Panc1 (cell line): Measurements from ENCODE around the gene KCTD13. TPM values are rescaled to one million over a fixed set of nuclear protein-coding genes. Genes with fewer than 3 reads are reported as not detected.

Source experiments
- ATAC-seq: fragments of 200-7000 bp; cut with Tn5 transposase; 2 replicates; pipeline ENCODE4 v1.9.1; 2020; ENCODE audit warnings: mild to moderate bottlenecking, moderate library complexity
- BruUV-seq: library from RNA; stranded (reverse); fragments of 400-500 nt; replicated peaks from 2 replicates; lab custom pipeline; 2021; lab: Mats Ljungman, UMichigan
- CTCF ChIA-PET: fragments of 300-600 bp; sonication (Branson Sonifier 250); formaldehyde crosslinking; loops from one replicate; lab custom pipeline; 2022; ENCODE audit warnings: antibody characterized with exemption; lab: Charles Lee
- POLR2A ChIA-PET: fragments of 300-600 bp; sonication (Branson Sonifier 250); formaldehyde crosslinking; loops from one replicate; lab custom pipeline; 2022; ENCODE audit warnings: antibody characterized with exemption; lab: Charles Lee
- DNase-seq: peaks from one replicate; pipeline ENCODE4 v3.0.0-alpha.2; 2010; ENCODE audit warnings: low read depth, low spot score
- H3K27ac ChIP-seq: 2 replicates; pipeline ENCODE4 v1.5.1; 2011; ENCODE audit warnings: mild to moderate bottlenecking, low read length, inconsistent platforms
- H3K27me3 ChIP-seq: fragments of 200-500 bp; sonication (Bioruptor generic); 2 replicates; pipeline ENCODE4 v1.6.0; 2014; ENCODE audit warnings: low read length, inconsistent platforms; ENCODE audit not compliant: control insufficient read depth, insufficient read depth
- H3K36me3 ChIP-seq: fragments of 200-500 bp; sonication (Bioruptor generic); 2 replicates; pipeline ENCODE4 v1.5.1; 2014; ENCODE audit warnings: inconsistent platforms, mild to moderate bottlenecking, low read length, moderate library complexity; ENCODE audit not compliant: control insufficient read depth, insufficient read depth
- H3K4me1 ChIP-seq: 2 replicates; pipeline ENCODE4 v1.5.1; 2011; ENCODE audit warnings: inconsistent platforms, mild to moderate bottlenecking, low read length, moderate library complexity; ENCODE audit not compliant: control insufficient read depth, insufficient read depth
- H3K4me3 ChIP-seq, 2 experiments: 2 replicates each; pipeline ENCODE4 v1.5.1; 2011 to 2012; ENCODE audit warnings: low read depth in 2 of 2, low read length in 2 of 2, mild to moderate bottlenecking in 2 of 2, inconsistent platforms in 1 of 2, moderate library complexity in 1 of 2
- H3K9me3 ChIP-seq: fragments of 200-500 bp; sonication (Bioruptor generic); 2 replicates; pipeline ENCODE4 v1.5.1; 2014; ENCODE audit warnings: low read depth, mild to moderate bottlenecking, inconsistent platforms, low read length, moderate library complexity; ENCODE audit not compliant: control insufficient read depth, insufficient read depth
- CTCF ChIP-seq: fragments of 450-650 bp; IDR thresholded peaks from 2 replicates; pipeline ENCODE4 v1.5.1; 2017; ENCODE audit warnings: mild to moderate bottlenecking
- POLR2AphosphoS5 ChIP-seq: IDR thresholded peaks from 2 replicates; pipeline ENCODE4 v1.6.1; 2012; ENCODE audit warnings: mild to moderate bottlenecking, low read depth, low read length, moderate library complexity
- REST ChIP-seq, 2 experiments: IDR thresholded peaks; 2 replicates each; pipeline ENCODE4 v1.6.1; 2011 to 2012; ENCODE audit warnings: low read depth in 2 of 2, control low read depth in 1 of 2, low read length in 1 of 2, mild to moderate bottlenecking in 1 of 2, moderate library complexity in 1 of 2; ENCODE audit not compliant: insufficient read depth in 1 of 2
- SIN3A ChIP-seq: IDR thresholded peaks from 2 replicates; pipeline ENCODE4 v1.6.1; 2012; ENCODE audit warnings: low read depth, mild to moderate bottlenecking, low read length, moderate library complexity, borderline replicate concordance; ENCODE audit not compliant: insufficient read depth
- TCF7L2 ChIP-seq: IDR thresholded peaks from 2 replicates; pipeline ENCODE4 v1.6.1; 2011; ENCODE audit warnings: mild to moderate bottlenecking, low read depth, low read length, inconsistent platforms
- in situ Hi-C: cut with HindIII; loops from 2 replicates; pipeline ENCODE4 v1.10.0; 2016; ENCODE audit warnings: low sequenced_read_pairs, low pct_unique_long_range_greater_than_20kb
- intact Hi-C: fragments of 100-400 bp; cut with micrococcal nuclease; formaldehyde crosslinking; loops from one replicate; pipeline ENCODE4 v1.10.0; 2022; ENCODE audit not compliant: unreplicated experiment
- total RNA-seq: library from RNA; stranded (reverse); gene quantifications from one replicate; pipeline ENCODE4 v1.2.1, GENCODE V29; 2021; ENCODE audit not compliant: unreplicated experiment

Gene KCTD13
- total RNA-seq, 1 experiment from 2014 or later = 45.7 TPM

- Histone ChIP-seq H3K36me3 (peaks cover 5% of the 10 kb centered on the region; the same call in 1 of the 2 replicates), H3K4me3 (no peak overlapping the region), H3K27ac (no peak overlapping the region), H3K27me3 (no peaks in the 10 kb centered on the region), H3K4me1 (peaks cover 15% of the 10 kb centered on the region), H3K9me3 (no peaks in the 10 kb centered on the region)
- CTCF ChIA-PET = no interaction called here
- POLR2A ChIA-PET = interaction anchor here (0.7 kb wide), 1 partner anchor 47 kb away, joined by 8 read pairs; no protein-coding TSS in a partner anchor
- BruUV-seq = no TSS peak
- in situ Hi-C loops = no loop called here
- DNase-seq (no peak), ATAC-seq (no peak)
- TF ChIP-seq CTCF (no peak), TCF7L2 (no peak), SIN3A (no peak), POLR2AphosphoS5 (no peak), REST (IDR thresholded peaks at IDR 0.05; ENCODE audit: insufficient read depth in 1 of 2, low read depth in 2 of 2, low read length in 1 of 2) (no peak)
- intact Hi-C loops = no loop called here
Measured at GRCh38 chr16:29971304-29971703, 45.3 kb upstream of the KCTD13 start.

GRCh38 chr16:29968205-29968604 lies 42.2 kb upstream of the KCTD13 start:
- ChIA-PET POLR2A (no interaction called here), CTCF (no interaction called here)
- DNase-seq (no peak), ATAC-seq (no peak)
- no peak overlapping the region for H3K4me3 ChIP-seq
- BruUV-seq = no TSS peak
- in situ Hi-C loops = no loop called here
- H3K4me1 ChIP-seq = no peaks in the 10 kb centered on the region
- no peaks in the 10 kb centered on the region for H3K27me3 ChIP-seq
- peaks cover 3% of the 10 kb centered on the region; the same call in 1 of the 2 replicates for H3K36me3 ChIP-seq
- no peak overlapping the region for H3K27ac ChIP-seq
- TF ChIP-seq CTCF (no peak), POLR2AphosphoS5 (no peak), SIN3A (no peak), REST (IDR thresholded peaks at IDR 0.05; ENCODE audit: insufficient read depth in 1 of 2, low read depth in 2 of 2, low read length in 1 of 2) (no peak), TCF7L2 (no peak)
- no peaks in the 10 kb centered on the region for H3K9me3 ChIP-seq
- intact Hi-C loops = no loop called here
